Measurements from ENCODE around the gene SIRPA.

The SIRPA gene

DNA sequence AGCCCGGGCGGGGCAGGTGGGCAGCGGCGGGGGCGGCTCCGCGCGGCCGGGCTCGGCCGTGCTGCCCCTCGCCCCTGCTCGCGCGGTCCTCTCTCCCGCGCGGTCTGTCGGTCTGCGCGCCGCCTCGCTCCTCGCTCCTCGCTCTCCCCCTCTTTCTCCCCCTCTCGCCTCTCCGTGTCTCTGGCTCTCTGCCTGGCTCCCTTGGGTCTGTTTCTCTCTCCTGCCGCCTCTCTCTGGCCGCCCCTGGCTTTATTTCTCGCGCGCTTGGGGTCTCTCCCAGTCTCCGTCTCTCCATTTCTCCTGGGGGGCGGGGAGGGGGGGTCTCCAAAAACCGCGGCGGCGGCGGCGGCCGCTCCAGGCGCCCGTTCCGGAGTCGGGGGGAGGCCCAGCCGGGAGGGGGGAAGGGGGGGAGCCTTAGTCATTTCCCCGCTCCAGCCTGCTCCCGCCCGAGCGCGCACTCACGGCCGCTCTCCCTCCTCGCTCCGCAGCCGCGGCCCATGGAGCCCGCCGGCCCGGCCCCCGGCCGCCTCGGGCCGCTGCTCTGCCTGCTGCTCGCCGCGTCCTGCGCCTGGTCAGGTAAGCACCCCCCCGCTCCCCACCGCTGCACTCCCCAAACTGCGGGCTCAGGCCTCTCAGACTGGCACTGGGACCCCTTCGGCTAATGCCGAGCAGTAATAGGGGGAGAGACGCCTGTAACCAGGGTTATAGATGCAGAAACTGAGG lies at the start of gene SIRPA:
SIRPA (plus strand) TSS at position 457 of the 723 bp plus-strand sequence; CDS start at position 498, 41 bp downstream.
- peak; percentile 73 for DNase-seq

DNA sequence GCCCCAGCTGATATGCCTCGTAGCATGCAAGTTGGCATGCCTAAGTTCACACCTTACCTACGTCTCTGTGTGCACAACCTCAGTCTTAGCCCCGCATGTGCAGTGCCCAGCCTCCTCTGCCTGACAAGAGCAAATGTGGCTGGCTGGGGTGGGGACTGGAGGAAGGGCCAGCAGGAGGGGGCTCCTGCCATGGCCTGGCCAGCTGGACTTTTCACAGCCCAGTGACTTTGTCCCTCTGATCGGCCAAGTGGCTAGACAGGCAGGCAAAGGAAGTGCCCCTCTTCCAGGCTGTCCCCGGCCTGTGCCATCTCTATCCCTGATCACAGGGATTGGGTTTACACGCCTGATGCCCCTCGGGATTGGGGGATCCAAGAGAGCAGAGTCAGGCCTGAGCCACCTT lies 49.5 kb upstream of the SIRPA start:
- no peak for DNase-seq

DNA sequence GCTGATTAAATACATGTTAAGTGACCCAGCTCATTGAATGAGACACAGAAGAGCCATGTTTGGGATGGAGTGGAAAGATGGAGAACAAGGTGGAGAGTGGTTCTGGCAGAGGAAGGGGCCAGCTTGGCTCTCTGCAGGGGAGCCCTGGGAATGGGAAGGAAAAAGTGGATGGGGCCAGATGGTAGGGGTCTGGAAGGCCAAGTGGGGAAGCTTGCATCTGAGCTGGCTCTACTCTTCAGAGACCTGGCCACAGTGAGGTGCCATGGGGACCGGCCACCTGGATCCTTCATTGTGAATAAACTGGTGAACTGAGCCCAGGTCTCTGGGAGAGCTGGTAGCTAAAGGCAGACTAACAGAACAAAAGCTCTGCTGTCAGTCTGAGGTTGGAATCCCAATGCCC lies 48.9 kb upstream of the SIRPA start:
- DNase-seq, result no peak

DNA sequence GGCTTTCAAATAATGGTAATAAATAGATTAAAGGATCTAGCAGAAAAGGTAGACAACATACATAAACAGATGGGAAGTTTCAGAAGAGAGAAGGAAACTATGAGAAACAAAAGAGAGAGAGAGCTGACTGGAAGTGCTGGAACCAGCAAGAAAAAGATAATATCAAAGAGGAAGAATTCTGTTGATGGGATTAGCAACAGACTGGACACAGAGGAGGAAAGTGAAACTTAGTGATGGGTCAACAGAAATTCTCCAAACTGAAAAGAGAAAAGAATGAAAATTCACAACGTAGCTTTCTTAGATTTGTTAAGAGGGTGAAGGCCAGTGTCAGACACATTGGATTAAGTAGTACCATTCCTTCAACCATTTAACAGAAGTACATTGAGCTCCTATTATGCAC lies 48.3 kb upstream of the SIRPA start:
- DNase-seq, result no peak

DNA sequence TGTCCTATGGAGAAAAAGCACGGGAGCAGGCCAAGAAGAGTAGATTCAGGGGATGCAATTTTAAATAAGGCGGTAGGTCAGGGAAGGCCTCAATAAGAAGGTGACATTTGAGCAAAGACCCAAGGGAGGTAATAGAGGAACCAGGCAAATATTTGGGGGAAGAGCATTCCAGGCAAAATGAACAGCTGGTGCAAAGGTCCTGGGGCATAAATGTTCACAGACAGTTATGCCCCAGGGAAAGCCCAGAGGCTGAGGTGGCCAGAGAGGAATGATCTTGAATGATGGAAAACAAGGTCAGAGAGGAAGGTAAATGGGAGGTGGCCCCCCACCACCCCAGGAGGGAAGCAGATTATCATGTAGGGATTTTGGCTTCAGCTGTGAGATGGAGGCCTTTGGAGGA lies 47.4 kb upstream of the SIRPA start:
- no peak for DNase-seq

DNA sequence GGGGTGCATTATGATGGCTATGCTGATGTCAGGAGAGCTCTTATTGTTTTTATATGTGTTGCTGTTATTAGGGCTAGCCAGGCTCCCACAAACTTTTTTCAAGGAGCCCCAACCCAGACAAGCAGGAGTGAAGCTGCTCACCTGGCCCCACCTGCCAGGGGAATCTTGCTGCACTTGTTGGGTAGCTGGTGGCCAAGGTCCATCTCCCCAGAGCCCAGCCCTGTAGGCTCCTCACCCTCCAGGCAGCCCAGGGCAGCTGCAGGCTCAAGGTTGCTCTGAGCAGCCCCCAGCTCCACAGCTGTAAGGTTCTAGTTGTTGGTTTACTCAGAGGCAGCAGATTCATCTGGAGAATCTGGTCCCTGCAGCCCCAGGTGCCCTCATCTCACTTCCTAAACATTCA lies 46.8 kb upstream of the SIRPA start:
- no peak for DNase-seq

DNA sequence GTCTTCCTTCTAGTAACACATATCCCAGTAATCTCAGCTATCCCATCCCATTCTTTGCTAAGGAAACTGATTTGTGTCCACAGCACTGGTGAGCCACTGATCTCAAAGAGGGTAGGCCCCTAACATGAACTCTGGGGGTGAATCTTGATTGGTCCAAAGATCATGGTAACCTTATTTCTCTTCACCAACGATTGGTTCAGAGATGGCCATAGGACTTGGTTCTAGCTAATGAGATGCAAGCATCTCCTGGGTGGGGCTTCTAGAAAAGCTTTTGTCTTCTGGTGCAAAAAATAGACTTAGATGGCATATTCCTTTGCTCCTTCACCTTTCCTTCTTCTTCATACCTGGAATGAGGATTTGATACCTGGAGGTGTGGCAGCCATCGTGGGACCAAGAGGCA lies 43.8 kb upstream of the SIRPA start:
- no peak for DNase-seq

DNA sequence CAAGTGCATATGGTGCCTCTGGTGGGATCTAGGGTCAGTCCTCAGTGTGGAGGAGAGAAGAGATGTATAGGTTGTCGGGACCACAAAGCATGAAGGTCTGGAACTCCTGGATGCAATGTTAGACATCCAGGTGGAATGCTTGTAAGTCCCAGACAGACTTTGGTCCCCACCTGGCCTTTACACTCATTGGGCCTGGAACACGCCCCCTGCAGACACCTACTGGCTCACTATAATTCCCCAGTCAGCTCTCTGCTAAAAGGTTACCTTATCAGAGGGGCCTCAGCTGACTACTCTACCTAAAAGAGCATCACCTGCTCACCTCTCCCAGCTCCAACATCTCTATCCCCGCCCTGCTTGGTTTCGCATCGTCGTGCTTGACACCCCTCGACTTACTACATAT lies 41.7 kb upstream of the SIRPA start:
- no peak for DNase-seq

DNA sequence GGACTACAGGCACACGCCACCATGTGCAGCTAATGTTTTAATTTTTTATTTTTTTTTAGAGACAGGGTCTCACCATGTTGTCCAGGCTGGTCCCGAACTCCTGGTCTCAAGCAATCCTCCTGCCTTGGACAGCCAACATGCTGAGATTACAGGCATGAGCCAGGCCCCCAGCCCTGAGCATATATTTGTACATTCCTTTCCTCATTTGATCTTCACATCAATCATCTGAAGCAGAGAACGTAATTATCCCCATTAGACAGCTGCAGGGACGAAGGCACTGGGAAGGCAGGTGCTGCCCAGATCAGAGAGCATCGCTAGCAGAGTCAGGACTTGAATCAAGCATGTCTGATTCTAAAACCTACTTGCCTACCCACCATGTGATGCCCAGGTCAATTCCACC lies 41.0 kb upstream of the SIRPA start:
- no peak for DNase-seq

DNA sequence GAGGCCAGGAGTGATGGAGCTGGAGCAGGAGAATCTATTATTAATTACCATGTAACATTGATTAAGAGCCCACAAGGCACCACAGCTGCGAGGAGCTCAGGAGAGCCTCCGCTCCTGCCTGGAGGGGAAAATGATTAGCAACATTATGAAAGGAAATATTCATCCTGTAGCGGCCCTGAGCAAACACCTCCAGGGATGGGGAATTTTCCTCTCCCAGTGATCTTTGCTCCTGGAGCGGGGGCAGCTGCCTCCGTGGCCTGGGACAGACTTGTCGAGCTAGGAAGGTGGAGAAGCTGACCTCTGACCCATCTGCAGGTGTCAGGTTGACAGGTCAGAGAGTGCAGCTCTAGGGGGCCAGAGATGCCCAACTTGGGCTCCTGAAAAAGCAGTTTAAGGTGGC lies 40.1 kb upstream of the SIRPA start:
- DNase-seq, result no peak

DNA sequence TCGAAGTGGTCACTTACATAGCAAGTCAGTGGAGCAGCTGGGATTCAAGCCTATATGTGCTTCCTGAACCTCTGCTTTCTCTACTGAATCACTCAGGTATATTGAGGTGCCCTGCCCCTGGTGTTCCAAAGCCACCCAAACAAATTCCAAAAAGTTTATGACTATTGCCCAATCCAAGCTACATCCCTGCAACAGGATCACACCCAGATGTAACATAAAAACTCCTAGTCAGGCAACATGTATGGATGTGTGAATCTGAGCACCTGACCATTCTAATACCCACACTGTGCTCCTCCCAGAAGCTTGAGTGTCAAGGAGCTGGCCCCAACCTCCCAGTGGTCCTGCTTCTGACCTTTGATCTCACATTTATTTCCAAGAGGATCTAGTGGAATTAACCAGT lies 39.5 kb upstream of the SIRPA start:
- no peak for DNase-seq

DNA sequence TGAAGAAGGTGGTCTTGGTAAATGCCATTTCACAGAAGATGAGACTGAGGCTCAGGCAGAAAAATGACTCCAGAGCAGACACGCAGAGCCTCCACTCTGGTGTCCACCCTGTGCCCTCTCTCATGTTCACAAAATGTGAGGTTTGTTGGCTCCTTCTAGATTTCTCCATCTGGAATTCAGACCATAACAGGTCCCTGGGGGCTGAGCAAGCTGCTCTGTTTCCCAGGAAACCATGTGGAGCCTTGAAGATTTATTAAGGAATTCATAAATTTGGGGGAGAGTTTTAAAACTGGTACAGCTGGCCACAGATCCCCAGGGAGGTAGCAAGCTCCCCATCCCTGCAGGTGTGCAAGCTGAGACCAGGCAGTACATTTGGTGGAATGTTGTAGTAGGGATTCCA lies 38.8 kb upstream of the SIRPA start:
- peak; percentile 80 for DNase-seq

DNA sequence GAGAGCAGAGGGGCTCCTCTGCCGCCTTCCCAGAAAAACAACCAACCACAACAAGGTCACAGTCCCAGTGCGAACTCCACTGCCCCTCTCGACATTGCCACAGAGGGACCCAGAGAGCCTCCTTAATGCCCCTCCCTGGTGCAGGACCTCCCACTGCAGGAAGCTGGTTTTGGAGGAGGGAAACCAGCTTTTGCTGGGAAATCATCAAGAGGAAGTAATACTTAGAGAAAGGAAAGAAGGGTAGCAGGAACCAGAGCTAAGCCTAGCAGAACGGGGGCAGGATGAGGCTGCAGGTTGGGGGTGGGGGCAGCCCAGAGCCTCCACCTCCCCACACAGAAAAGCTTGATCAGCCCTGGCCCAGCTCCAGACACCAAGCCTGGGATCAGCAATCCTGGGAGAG lies 37.7 kb upstream of the SIRPA start:
- no peak for DNase-seq

DNA sequence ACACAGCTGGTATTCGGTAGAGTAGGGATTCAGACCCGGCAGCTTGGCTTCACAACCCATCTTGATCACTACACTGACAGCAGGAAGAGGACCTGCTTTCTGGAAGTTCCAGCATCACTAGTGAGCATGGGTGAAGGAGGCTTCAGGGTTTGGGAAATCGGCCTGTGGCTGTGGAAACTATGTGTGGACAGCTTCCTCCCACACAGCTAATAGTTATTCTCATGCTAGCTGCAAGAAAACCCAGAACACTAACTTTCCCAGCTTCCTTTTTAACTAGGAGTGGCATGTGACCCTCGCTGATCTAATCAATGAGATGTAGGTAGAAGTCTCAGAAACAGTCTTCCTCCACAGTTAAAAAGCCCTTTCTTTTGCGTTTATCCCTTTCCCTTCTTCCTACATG lies 36.3 kb upstream of the SIRPA start:
- no peak for DNase-seq

DNA sequence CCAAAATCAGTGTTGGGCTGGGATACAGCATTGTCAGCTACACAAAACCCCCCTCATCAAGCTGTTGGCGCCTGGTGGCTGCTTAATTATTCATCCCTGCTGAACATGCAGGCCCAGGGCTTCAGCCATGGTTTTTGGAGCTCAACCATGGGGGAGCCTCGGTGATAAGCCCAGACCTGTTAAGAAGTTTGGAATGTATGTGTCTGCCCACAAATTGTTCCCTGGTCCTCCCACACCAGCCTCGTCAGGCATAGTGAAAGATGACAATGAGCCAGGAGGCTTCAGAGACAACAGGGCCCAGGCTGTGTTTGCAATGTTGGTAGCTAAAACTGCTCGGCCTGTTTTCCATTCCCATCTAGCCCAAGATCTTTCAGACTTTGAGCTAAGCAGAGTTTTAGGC lies 34.8 kb upstream of the SIRPA start:
- peak; percentile 86 for DNase-seq

DNA sequence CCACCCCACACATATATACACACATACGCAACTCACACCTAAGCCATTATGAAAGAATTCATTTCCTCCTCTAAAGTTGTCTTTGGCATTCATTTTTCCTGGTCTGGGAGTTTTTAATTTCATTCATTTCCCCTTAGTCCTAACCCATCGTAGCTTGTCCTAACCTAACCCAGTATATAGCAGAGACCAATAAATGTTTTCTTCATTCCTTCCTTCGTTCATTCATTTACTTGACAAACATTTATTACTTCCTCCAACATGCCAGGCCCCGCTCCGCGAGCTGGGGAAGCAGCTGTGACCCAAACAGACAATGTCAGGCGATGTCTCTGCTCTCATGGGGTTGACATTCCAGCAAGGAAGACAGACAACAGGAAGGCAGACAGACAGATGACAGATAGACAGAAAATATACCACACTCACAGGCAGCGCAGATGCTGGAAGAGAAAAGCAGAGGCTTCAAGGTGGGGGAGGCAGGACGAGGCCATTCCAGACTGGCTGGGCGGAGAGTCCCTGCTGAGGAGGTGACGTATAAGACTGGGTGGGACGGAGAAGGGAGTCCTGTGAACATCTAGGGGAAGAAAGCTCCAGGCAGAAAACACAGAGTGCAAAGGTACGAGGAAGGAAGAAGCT lies 33.7 kb upstream of the SIRPA start:
- peak; percentile 80 for DNase-seq

DNA sequence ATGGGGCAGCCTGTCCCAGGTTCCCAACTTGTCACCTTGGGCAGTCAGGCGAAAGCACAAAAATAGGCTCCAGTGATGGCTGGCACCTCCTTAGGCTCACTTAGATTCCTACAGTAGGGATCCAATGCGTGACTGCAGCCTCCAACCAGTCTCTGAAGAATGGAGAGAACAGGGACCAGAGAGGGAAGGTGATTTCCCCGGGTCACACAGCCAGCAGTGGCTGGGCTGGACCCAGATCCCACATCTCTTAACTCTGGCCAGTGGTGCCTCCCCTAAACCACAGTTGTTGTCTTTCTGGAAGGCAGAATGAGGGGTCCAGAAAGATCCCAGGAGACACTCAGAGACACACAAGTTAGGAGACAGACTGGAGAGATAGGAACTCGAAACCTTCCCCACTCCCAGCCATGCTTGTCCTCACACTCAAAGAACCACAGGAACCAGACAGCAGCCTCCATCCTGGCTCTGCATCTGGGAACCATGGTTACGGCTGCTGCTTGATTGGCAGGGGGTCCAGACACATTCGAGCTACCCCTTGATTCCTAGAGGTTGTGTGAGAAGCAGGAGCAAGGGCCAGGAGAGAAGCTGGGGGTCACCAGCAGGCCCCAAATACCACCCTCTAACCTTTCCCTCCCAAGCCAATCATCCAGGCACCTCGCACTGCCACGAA lies 33.1 kb upstream of the SIRPA start:
- no peak for DNase-seq

DNA sequence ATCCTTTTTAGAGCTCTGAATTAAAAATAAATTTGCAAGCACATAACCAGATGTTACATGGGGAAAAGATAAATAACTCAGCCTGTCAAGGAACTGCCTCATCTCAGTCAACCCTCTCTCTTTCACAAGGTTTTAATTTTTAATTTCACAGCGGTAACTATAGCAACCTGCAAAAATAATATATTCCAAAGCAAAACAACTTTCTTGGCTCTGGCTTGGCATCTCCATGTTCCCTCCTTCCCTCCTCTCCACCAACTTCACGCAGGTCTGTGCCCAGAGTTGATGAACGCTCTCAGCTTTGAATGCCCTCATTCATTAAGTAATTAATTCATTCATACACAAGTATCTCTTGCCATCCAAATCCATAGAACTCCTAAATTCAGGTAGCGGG lies 32.5 kb upstream of the SIRPA start:
- DNase-seq, result no peak

DNA sequence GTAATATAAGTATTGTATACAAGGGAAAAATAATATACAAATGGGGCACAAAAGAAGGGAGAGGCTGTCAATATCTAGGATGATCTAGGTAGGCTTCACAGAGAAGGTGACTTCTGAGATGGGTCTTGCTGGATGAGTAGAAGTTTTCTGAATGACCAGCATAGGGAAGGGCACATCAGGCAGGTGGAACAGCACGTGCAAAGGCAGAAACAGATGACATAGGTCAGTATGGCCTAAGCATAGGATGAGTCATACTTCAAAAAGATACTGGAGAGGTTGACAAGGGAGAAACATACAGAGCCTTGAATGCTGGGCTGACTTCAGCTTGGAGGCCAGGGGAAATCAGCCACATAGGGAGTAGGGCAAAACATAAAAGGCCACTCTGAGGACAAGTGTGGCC lies 31.9 kb upstream of the SIRPA start:
- DNase-seq, result no peak

DNA sequence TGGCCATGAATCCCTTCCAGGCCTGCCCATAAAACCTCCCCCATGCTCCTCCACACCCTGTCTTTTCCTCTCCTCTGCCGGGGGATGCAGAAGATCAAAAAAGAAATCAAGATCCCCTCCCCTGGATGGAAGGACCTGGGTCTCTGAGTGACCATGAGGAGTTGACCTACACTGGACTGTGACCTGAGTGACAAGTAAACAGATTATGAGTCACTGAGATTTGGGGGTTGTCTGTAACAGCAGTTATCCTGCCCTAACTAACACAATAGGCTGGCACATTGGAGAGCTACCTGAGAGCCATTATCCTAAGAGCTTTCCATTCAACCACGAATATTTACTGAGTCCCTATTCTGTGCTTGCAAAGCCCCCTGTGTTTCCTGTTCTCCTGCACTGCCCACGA lies 28.4 kb upstream of the SIRPA start:
- DNase-seq, result no peak

DNA sequence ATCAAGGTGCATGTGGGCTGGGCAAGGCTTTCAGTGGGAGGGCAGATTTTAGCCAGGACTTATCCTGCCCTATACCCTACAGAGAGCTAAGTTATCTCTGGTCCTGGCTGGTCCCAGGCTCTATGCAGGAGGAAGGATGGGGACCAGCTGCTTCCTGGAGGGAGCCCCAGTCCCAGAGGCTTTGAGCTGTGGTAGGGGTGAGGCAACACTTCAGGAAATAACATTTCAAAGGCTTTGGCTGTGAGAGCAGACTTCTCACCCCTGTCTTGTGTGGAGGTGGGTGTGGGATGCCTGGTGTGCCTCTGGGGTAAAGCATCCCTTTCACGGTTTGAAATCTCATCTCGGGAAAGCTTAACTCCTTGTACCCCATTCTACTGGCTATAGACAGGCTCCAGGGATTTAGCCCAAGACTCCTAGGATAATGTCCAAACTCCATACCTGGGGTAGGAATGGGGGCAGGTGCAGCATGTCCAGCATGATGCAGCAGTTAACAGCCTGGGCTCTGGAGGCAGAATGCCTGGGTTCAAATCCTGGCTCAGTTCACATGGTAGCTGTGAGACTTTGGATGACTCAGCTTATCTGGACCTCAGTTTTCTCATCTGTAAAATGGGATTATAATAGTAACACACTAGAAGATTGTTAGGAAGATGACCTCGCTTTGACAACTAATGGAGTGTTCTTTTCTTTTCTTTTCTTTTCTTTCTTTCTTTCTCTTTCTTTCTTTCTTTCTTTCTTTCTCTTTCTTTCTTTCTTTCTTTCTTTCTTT lies 27.5 kb upstream of the SIRPA start:
- DNase-seq, result no peak

DNA sequence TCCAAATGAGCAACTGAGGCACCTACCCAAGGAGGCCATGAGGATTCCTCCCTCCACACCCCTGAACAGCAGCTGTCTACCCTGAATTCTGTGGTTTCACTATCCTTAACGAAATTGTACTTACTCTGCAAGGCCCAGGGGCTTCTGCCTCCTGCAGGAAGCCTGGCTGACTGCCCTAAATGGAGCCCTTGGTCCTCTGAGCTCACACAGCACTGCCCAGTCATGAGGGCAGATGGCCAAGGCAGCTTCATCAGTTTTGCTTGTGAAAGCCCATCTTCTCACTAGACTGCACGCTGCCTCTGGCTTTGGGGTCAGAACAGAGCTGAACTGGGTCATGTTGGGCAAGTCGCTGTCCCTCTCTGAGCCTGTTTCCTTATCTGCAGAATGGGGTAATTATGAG lies 26.4 kb upstream of the SIRPA start:
- peak; percentile 44 for DNase-seq

DNA sequence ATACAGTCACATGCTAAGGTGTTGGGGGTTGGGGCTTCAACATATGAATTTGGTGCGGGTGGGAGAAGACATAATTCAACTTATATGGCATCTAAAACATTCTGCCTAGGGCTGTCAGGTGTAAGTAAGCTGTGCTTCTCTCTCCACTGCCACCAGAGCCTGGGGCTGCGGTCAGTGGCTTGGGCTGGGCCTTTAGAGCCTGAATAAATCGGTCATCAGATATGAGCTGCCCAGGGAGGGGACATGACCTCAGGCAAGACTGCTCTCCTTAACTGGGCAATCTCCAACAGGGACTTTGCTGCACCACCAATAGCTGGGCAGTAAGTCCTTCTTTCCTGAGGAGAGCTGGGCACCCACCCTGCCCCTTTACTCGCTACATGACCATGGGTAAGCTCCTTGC lies 24.9 kb upstream of the SIRPA start:
- no peak for DNase-seq

Data from fibroblast of upper back skin (primary cell).